ENCODE data around the gene COMMD6. TPM values are rescaled to one million over a fixed set of nuclear protein-coding genes. Genes with fewer than 3 reads are reported as not detected.

COMMD6 gene
- total RNA-seq, 1 experiment from 2014 or later, result 40.0 TPM

DNA sequence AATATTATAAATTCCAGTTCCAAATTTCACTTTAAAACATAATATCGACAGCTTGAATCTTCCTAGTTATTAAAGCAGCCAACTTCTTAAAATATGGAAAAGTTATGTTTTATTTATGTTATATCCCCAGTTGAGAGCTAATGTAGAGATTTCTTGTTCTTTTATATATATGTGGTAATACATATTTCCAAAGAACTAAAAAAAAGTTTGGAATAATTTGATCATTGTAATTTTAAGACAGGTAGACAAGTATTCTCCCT is 54.9 kb downstream of the COMMD6 start:
- DNase-seq (ENCODE audit: low spot score), result no peak

DNA sequence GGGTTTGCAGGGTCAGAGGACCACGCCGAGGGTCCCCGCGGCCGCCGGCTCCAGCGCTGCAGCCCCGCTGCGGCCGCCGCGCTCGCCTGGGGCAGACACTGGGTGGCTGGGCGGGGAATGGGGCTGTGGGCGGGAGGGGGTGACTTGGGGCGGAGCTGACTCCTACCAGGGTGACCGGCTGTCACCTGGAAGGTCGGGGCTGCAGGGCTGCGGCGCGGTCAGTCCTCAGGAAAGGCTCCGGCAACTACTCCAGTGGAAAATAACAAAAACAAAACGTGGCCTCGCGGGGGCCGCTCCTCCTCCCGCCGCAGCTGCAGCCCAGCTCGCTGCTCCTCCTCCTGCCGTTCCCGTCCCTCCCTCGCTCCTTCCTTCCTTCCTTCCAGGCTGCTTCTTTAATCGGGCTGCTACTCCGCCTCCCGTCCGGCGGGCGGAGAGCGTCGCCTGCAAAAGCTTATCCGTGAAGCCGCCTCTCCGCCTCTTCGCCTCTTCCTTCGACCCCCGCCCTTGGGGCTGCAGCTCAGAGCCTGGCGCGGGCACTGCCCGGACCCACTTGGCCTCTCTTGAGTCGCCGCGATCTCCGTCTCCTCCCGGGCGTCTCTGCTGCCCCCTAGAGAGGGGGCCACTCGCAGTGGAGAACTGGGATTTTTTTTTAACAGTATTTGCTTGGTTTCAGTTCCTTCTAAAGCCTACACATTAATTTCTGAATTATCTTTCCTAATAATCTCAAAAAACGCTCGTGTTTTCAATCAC is 55.4 kb downstream of the COMMD6 start, which contains the start of gene TBC1D4:
TBC1D4 (minus strand) TSS at position 100 of the 750 bp plus-strand sequence. CDS start 402 bp downstream, outside the sequence.
- DNase-seq (ENCODE audit: low spot score), result peak; percentile 76

- DNase-seq (ENCODE audit: low spot score), result no peak
Measured at GRCh38 chr13:75481176-75482069, 56.2 kb downstream of the COMMD6 start.

GRCh38 chr13:75480671-75481175 is 56.9 kb downstream of the COMMD6 start:
- DNase-seq (ENCODE audit: low spot score), result no peak

GRCh38 chr13:75479102-75479740 is 58.4 kb downstream of the COMMD6 start:
- DNase-seq (ENCODE audit: low spot score), result no peak

- no peak for DNase-seq (ENCODE audit: low spot score)
Measured at GRCh38 chr13:75478659-75479058, 59.0 kb downstream of the COMMD6 start.

Other genes with a start within 250 kb of the COMMD6 start
- gene TBC1D4, start 55.7 kb downstream of the COMMD6 start, total RNA-seq (2014; rRNA removed; shearing (Covaris generic)), result 2.9 and 4.1 TPM in 2 replicates
- gene UCHL3, start 11.9 kb upstream of the COMMD6 start, total RNA-seq (2014; rRNA removed; shearing (Covaris generic)), result 55.5 and 57.5 TPM in 2 replicates
- 8.8 and 14.1 TPM in 2 replicates for gene LMO7, start 98.5 kb upstream of the COMMD6 start, total RNA-seq (2014; rRNA removed; shearing (Covaris generic))